ENCODE measurements around the gene ZFY.
A peak's percentile ranks its signal among the peaks of the same experiment; 100 is the strongest.
"Not testable (repeated sequence)": the region's sequence is repeated elsewhere in the genome, so short reads cannot be mapped to it uniquely, and the experiment has no call there.

Gene ZFY

GRCh38 chrY:2979283-2979682 lies 44.1 kb downstream of the ZFY start:
- H3K27ac ChIP-seq (ENCODE audit: low read length) = no peak overlapping the region
- no peaks in the 10 kb centered on the region for H3K27me3 ChIP-seq (ENCODE audit: low read depth, low read length)
- H3K4me2 ChIP-seq (ENCODE audit: low read length) = no peak overlapping the region
- H3K36me3 ChIP-seq (replicated peaks; ENCODE audit: low read depth, low read length) = peaks cover 11% of the 10 kb centered on the region
- peaks cover 2% of the 10 kb centered on the region; the same call in 1 of the 2 replicates for H3K4me1 ChIP-seq (ENCODE audit: low read length)
- H3K9ac ChIP-seq (ENCODE audit: low read length) = no peak overlapping the region
- no peak overlapping the region for H3K4me3 ChIP-seq (ENCODE audit: low read length)
- no peak overlapping the region for H2AFZ ChIP-seq (ENCODE audit: low read depth, low read length)
- TF ChIP-seq CTCF (IDR thresholded peaks at IDR 0.05; ENCODE audit: low read depth, low read length) = no peak
- no peak for TF ChIP-seq EZH2phosphoT487 (IDR thresholded peaks at IDR 0.05; ENCODE audit: low read depth)
- no peaks in the 10 kb centered on the region for H4K20me1 ChIP-seq (ENCODE audit: insufficient read depth, low read length)
- no peaks in the 10 kb centered on the region for H3K79me2 ChIP-seq (ENCODE audit: low read length)
- no peaks in the 10 kb centered on the region for H3K9me3 ChIP-seq (ENCODE audit: insufficient read depth, low read length)

- H3K4me3 ChIP-seq (ENCODE audit: low read length) = no peak overlapping the region
- no peaks in the 10 kb centered on the region for H3K79me2 ChIP-seq (ENCODE audit: low read length)
- H3K27me3 ChIP-seq (ENCODE audit: low read depth, low read length) = no peaks in the 10 kb centered on the region
- no peak overlapping the region for H3K4me2 ChIP-seq (ENCODE audit: low read length)
- H3K9me3 ChIP-seq (ENCODE audit: insufficient read depth, low read length) = no peaks in the 10 kb centered on the region
- H4K20me1 ChIP-seq (ENCODE audit: insufficient read depth, low read length) = no peaks in the 10 kb centered on the region
- H3K36me3 ChIP-seq (replicated peaks; ENCODE audit: low read depth, low read length) = peaks cover 3% of the 10 kb centered on the region
- H3K4me1 ChIP-seq (ENCODE audit: low read length) = peaks cover 4% of the 10 kb centered on the region; the same call in 1 of the 2 replicates
- no peak overlapping the region for H3K9ac ChIP-seq (ENCODE audit: low read length)
- no peak for TF ChIP-seq EZH2phosphoT487 (IDR thresholded peaks at IDR 0.05; ENCODE audit: low read depth)
- TF ChIP-seq CTCF (IDR thresholded peaks at IDR 0.05; ENCODE audit: low read depth, low read length) = no peak
- H3K27ac ChIP-seq (ENCODE audit: low read length) = no peak overlapping the region
- H2AFZ ChIP-seq (ENCODE audit: low read depth, low read length) = no peak overlapping the region
These were observed 49.3 kb downstream of the ZFY start for GRCh38 chrY:2984491-2984890.

GRCh38 chrY:2987178-2987577 lies 52.0 kb downstream of the ZFY start:
- not testable (repeated sequence) for H3K4me3 ChIP-seq (ENCODE audit: low read length); H3K27me3 ChIP-seq (ENCODE audit: low read depth, low read length); H3K9ac ChIP-seq (ENCODE audit: low read length); H2AFZ ChIP-seq (ENCODE audit: low read depth, low read length); H3K9me3 ChIP-seq (ENCODE audit: insufficient read depth, low read length); H3K27ac ChIP-seq (ENCODE audit: low read length); H3K36me3 ChIP-seq (replicated peaks; ENCODE audit: low read depth, low read length); H4K20me1 ChIP-seq (ENCODE audit: insufficient read depth, low read length); H3K79me2 ChIP-seq (ENCODE audit: low read length); H3K4me1 ChIP-seq (ENCODE audit: low read length); H3K4me2 ChIP-seq (ENCODE audit: low read length)

- H4K20me1 ChIP-seq (ENCODE audit: insufficient read depth, low read length); H3K4me2 ChIP-seq (ENCODE audit: low read length); H3K36me3 ChIP-seq (replicated peaks; ENCODE audit: low read depth, low read length); H3K9me3 ChIP-seq (ENCODE audit: insufficient read depth, low read length); H3K4me3 ChIP-seq (ENCODE audit: low read length); H2AFZ ChIP-seq (ENCODE audit: low read depth, low read length); H3K9ac ChIP-seq (ENCODE audit: low read length); H3K27me3 ChIP-seq (ENCODE audit: low read depth, low read length); H3K27ac ChIP-seq (ENCODE audit: low read length); H3K4me1 ChIP-seq (ENCODE audit: low read length); H3K79me2 ChIP-seq (ENCODE audit: low read length): not testable (repeated sequence)
These were observed 62.2 kb downstream of the ZFY start for GRCh38 chrY:2997369-2997768.

- Histone ChIP-seq H4K20me1 (ENCODE audit: insufficient read depth, low read length) (no peaks in the 10 kb centered on the region), H3K27ac (ENCODE audit: low read length) (peak overlapping the region; percentile 68; the same call in 1 of the 2 replicates), H3K9me3 (ENCODE audit: insufficient read depth, low read length) (no peaks in the 10 kb centered on the region), H3K27me3 (ENCODE audit: low read depth, low read length) (no peaks in the 10 kb centered on the region), H3K4me1 (ENCODE audit: low read length) (peaks cover 36% of the 10 kb centered on the region), H3K9ac (ENCODE audit: low read length) (peak overlapping the region; percentile 16; the same call in 1 of the 2 replicates), H3K79me2 (ENCODE audit: low read length) (peaks cover 14% of the 10 kb centered on the region; the same call in 1 of the 2 replicates), H2AFZ (ENCODE audit: low read depth, low read length) (peak overlapping the region; percentile 59), H3K4me3 (ENCODE audit: low read length) (peak overlapping the region; percentile 95), H3K36me3 (replicated peaks; ENCODE audit: low read depth, low read length) (no peaks in the 10 kb centered on the region), H3K4me2 (ENCODE audit: low read length) (peak overlapping the region; percentile 92)
- TF ChIP-seq EZH2phosphoT487 (IDR thresholded peaks at IDR 0.05; ENCODE audit: low read depth) (no peak), CTCF (IDR thresholded peaks at IDR 0.05; ENCODE audit: low read depth, low read length) (no peak)
These were observed 67.0 kb downstream of the ZFY start for GRCh38 chrY:3002190-3002589.
